Ascending aorta (tissue), 2 donors: Measurements from ENCODE around the gene GGCX. TPM values are rescaled to one million over a fixed set of nuclear protein-coding genes. Genes with fewer than 3 reads are reported as not detected.

Experiments
- DNase-seq, 2 donors: peaks; one replicate each; pipeline ENCODE4 v3.0.0-alpha.2; 2019; ENCODE audit warnings: low spot score in 2 of 2
- H3K27ac ChIP-seq, 2 donors: fragments of 200-600 bp; sonication (generic); one replicate each; pipeline ENCODE4 v1.5.1; 2016 to 2017; ENCODE audit warnings: mild to moderate bottlenecking in 1 of 2
- H3K27me3 ChIP-seq: fragments of 200-600 bp; sonication (generic); one replicate; pipeline ENCODE4 v1.5.1; 2017
- H3K36me3 ChIP-seq, 2 donors: fragments of 200-600 bp; sonication (generic); one replicate each; pipeline ENCODE4 v1.5.1; 2016
- H3K4me1 ChIP-seq, 2 donors: fragments of 200-600 bp; sonication (generic); one replicate each; pipeline ENCODE4 v1.5.1; 2016 to 2017; ENCODE audit warnings: mild to moderate bottlenecking in 1 of 2
- H3K4me3 ChIP-seq, 2 donors: fragments of 200-600 bp; sonication (generic); one replicate each; pipeline ENCODE4 v1.5.1; 2016 to 2017; ENCODE audit warnings: mild to moderate bottlenecking in 1 of 2
- H3K9me3 ChIP-seq, 2 donors: fragments of 200-600 bp; sonication (generic); one replicate each; pipeline ENCODE4 v1.5.1; 2016
- intact Hi-C: fragments of 100-400 bp; cut with DNase I; formaldehyde crosslinking; loops from one replicate; pipeline ENCODE4 v1.15.1; 2023
- total RNA-seq: library from RNA; depleted of rRNA; stranded (reverse); fragments of >200 nt; gene quantifications from one replicate; pipeline ENCODE4 v1.1.0, GENCODE V29; 2016
- TF ChIP-seq, protein P1 (sequence below), 3 experiments: fragments of 200-600 bp in 2 of 3; fragments of 450-650 bp in 1 of 3; sonication (generic) in 2 of 3; IDR thresholded peaks; one replicate each; pipeline ENCODE4 v1.5.1; 2016 to 2019; ENCODE audit warnings: antibody characterized with exemption in 3 of 3, mild to moderate bottlenecking in 1 of 3, moderate library complexity in 1 of 3

GGCX gene
- total RNA-seq = 31.9 TPM

DNA sequence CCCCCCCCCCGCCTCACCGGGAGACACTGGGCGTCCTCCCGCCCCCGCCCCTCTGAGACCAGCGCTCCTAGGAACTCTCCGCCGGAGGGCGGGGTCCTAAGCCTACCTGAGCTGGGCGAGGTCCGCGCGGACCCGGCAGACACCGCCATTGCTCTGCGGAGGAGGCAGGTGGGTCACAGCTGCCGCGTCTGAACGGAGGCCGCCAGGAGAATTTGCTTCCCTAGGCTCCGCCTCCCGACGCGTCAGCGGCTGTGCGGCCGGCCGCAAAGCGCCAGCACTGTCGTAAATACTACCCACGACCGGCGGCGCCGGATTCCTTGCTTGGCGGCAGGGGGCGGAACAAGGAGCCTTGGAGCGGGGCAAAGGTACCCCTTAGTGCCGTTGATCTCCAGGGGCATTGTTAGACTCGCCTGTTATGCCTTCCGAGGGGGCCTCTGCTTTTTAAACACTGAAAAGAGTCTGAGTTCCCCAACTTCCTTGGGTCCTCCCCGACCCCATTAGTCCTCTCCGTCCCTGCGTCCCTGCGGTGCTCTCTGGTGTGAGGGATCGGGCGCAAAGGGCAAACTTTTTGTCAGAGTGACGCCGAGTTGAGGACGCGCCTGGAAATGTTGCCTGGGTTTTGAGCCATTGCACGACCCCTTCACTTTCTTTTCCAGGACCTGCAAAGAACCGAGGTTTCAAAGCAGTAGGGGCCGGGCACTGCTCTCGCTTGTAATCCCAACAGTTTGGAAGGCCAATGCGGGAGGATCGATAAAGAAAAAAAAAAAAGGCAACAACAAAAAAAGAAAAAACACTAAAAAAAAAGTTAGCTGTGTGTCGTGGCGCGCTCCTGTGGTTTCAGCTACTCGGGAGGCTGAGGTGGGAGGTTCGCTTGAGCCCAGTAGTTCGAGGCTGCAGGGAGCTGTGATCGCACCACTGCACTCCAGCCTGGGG lies at the start of gene GGCX:
GGCX (minus strand) TSS at position 214 of the 933 bp plus-strand sequence; CDS start at position 149, 65 bp downstream.
- Histone ChIP-seq H3K9me3 (no peaks in the 10 kb centered on the region), H3K4me3 (peak within 1 kb of the TSS; percentile 77 to 79), H3K4me1 (peaks cover 3 to 16% of the 10 kb centered on the region in 2 donors), H3K36me3 (peaks cover 0 to 20% of the 10 kb centered on the region in 2 donors), H3K27me3 (no peaks in the 10 kb centered on the region), H3K27ac (peak within 1 kb of the TSS; percentile 76 to 86)
- peak; percentile 82 to 97 for DNase-seq
- intact Hi-C loops = loop anchor here (1.0 to 2.0 kb wide), 4 partner anchors 23 to 55 kb away; partner anchors contain the start of genes MAT2A, TMEM150A, USP39 and VAMP5
- TF ChIP-seq, protein P1, sequence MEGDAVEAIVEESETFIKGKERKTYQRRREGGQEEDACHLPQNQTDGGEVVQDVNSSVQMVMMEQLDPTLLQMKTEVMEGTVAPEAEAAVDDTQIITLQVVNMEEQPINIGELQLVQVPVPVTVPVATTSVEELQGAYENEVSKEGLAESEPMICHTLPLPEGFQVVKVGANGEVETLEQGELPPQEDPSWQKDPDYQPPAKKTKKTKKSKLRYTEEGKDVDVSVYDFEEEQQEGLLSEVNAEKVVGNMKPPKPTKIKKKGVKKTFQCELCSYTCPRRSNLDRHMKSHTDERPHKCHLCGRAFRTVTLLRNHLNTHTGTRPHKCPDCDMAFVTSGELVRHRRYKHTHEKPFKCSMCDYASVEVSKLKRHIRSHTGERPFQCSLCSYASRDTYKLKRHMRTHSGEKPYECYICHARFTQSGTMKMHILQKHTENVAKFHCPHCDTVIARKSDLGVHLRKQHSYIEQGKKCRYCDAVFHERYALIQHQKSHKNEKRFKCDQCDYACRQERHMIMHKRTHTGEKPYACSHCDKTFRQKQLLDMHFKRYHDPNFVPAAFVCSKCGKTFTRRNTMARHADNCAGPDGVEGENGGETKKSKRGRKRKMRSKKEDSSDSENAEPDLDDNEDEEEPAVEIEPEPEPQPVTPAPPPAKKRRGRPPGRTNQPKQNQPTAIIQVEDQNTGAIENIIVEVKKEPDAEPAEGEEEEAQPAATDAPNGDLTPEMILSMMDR (IDR thresholded peaks at IDR 0.05) = peak in 2 of 3 experiments; percentile 10 to 35

DNA sequence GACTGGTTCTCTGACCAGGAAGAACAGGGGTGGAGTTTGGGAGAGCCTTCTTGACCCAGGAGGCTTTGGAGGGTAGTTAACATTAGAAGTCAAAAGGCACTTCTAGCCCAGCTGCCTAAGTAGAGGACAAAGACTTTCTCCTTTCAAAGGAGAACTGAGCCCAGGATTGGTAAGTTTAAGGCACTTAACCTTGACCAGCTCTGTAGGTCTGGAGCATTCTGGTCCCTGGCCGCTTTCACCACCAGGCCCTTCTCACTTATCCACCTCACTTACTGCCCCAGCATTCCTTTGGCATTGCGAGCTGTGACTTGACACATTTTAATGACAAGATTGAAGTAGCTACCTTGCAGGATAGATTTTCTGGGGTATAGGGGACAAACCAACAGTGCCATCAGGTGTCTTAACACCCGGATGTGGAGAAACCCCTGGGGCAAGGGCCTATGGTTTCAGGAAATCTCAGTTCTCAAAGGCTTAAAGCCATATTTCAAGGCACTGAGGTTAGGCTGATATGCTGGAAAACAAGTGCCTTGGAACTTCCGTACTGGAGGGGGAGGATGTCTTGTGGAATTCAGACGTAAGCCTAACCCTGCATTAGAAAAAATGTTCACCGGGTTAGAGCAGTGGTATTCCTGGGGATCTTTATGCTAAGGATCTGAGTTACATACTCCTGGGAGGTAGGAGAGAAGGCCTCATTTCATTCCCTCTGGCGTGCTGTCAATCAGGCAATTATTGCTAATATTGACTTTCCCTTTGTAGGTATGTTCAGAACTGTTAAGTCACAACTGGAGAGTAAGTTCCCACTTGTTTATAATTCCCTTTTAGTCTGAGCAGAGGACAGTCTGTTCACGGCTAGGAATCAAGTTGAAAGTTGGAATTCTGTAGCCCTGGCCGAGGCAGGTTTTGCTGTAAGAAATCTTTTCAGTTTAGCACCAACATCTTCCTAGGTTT lies 46.2 kb upstream of the GGCX start:
- Histone ChIP-seq H3K9me3 (no peaks in the 10 kb centered on the region), H3K36me3 (peaks cover 5 to 20% of the 10 kb centered on the region in 2 donors), H3K27me3 (no peaks in the 10 kb centered on the region), H3K4me1 (peaks cover 10 to 46% of the 10 kb centered on the region in 2 donors), H3K27ac (peak overlapping the region; percentile 24 to 43), H3K4me3 (no peak overlapping the region)
- intact Hi-C loops = no loop called here
- no peak for DNase-seq
- TF ChIP-seq, protein P1 (IDR thresholded peaks at IDR 0.05) = no peak

DNA sequence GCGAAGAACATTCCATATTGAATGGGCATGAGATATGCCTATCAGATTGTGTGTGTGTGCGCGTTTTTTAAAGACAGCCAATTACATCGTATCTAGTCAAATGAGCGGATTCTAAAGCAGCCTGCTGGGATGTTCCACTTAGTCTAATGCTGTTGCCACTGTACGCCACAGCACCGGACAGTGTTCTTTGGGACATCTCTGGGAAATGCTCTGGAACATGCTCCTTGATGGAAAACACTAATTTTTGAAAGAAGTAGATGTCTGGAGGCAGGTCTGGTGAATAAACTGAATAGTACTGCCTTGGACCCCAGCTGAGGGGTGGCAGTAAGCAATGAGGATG lies 44.8 kb upstream of the GGCX start:
- intact Hi-C loops = no loop called here
- Histone ChIP-seq H3K27me3 (no peaks in the 10 kb centered on the region), H3K27ac (peak overlapping the region; percentile 58 to 63)

DNA sequence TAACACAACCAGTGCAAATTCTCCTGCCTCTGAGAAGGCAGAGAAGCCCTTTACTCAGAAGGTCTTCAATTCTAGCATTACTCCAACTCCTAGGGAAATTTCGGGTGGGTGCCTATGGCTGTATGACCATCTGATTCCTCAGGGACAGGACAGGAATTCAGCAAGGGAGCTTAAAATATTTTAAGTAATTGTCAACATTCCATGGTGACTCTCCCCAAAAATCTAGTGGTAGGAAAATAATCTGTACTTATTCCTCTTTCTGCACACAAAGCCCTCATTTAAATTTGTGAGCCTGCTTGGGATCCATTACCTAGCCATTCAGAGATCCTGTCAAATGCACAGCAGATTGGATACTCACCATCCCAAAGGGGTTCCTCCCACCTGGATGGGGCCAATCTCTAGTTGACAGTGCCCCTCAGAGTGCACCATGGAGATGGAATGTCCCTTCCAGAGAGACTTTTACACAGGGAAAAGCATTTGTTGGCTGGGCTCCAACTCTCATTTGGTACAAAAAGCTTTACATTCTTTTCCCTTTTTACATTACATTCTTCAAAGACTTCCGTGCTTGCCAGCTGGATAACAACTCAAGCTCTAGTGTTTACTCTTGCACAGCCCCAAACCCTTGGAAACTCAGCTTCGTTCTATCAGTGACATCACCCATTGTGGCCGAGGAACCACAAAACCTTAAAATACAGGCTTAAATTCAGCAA lies 44.3 kb upstream of the GGCX start:
- peaks cover 10 to 46% of the 10 kb centered on the region in 2 donors for H3K4me1 ChIP-seq
- H3K4me3 ChIP-seq = peak overlapping the region; percentile 16
- intact Hi-C loops = no loop called here
- no peaks in the 10 kb centered on the region for H3K9me3 ChIP-seq
- TF ChIP-seq, protein P1 (IDR thresholded peaks at IDR 0.05) = no peak
- DNase-seq = no peak
- H3K27ac ChIP-seq = peak overlapping the region; percentile 58 to 63
- no peaks in the 10 kb centered on the region for H3K27me3 ChIP-seq
- peaks cover 5 to 20% of the 10 kb centered on the region in 2 donors for H3K36me3 ChIP-seq

More for the DNA sequence above, 44.8 kb upstream of the GGCX start:
- H3K9me3 ChIP-seq = no peaks in the 10 kb centered on the region
- peak overlapping the region in 1 of 2 donors; percentile 16 for H3K4me3 ChIP-seq
- H3K36me3 ChIP-seq = peaks cover 5 to 20% of the 10 kb centered on the region in 2 donors
- no peak for DNase-seq
- TF ChIP-seq, protein P1 (IDR thresholded peaks at IDR 0.05) = no peak
- H3K4me1 ChIP-seq = peaks cover 10 to 48% of the 10 kb centered on the region in 2 donors
